ENCODE results near the gene TRMT112.
A peak's percentile ranks its signal among the peaks of the same experiment; 100 is the strongest.

The TRMT112 gene

DNA sequence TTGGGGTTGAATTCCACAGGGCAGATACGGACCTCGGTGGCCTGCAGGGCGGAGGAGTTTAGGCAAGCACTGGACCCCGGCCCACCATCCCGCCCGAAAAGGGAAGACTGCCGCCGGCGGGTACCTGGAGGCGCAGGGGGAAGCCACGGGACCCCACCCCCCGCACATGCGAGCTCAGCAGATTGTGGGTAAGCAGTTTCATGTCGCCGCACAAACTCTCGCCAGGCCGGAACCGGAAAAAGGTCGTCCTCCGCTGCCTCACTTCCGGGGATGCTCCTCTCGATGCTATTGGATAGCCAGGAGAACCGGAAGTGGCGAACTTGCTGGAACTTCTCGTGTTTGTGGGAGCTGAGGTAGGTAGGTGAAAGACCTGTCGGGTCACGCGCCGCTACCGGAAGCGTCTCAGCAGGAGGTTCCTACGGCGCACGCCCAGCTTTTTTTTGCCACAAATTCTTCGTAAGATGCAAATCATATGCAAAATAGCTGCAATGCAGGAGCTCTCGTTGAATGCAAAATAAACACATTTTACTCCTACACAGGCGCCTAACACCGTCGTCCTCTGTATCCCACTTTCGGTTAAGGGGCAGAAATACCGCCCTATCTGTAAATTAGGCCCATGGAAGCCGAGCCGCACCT is at the start of gene TRMT112:
Gene TRMT112 (minus strand): TSS at position 235 of the 636 bp plus-strand sequence. CDS start 33 bp downstream, at position 202.
- peak; percentile 96 for DNase-seq

DNA sequence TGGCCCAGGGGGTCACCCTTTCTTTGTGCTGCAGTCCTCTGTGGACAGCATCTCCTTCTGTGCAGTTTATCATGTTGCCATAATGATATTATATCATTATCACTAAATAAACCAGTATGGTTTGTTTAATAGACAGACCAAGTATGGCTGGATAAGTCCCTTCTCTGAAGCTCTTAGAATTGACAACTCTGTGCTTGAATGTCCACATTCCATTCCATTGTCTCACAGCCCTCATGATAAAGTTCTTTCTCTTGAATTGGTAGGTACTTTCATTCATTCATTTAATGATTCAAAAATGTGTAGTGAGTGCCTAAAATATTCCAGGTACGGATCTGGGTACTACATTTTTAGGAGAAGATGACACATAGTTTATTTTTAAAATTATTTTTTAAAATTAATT is 49.4 kb upstream of the TRMT112 start:
- no peak for DNase-seq

DNA sequence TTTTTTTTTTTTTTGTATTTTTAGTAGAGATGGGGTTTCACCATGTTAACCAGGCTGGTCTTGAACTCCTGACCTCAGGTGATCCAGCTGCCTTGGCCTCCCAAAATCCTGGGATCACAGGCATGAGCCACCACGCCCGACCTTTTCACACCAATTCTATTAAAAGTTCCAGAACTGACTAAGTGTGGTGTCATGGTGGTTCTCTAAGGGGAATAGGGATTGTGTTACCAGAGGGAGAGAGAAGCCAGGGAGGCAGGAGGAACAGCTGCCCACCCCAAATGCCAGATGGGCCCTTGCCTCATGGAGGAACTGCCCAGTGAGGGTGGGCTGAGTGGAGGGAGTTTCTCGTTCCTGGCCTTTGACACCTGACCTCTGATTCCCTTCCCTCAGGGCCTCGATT is 47.6 kb upstream of the TRMT112 start:
- no peak for DNase-seq

DNA sequence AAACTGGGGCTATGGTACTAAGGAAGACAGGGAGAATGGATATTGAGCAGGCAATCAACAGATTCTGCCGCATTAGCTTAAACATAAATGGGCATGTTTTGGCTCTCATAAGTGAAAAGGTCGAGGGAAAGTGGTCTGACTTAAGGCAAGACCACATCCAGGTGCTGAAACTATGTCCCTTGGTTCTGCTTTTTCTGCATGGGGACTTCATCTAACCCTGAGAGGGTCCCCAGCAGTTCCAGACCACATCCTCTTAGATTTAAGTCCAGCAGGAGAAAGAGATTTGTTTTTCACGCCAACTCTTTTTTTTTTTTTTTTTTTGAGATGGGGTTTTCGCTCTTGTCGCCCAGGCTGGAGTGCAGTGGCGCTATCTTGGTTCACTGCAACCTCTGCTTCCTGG is 47.1 kb upstream of the TRMT112 start:
- no peak for DNase-seq

DNA sequence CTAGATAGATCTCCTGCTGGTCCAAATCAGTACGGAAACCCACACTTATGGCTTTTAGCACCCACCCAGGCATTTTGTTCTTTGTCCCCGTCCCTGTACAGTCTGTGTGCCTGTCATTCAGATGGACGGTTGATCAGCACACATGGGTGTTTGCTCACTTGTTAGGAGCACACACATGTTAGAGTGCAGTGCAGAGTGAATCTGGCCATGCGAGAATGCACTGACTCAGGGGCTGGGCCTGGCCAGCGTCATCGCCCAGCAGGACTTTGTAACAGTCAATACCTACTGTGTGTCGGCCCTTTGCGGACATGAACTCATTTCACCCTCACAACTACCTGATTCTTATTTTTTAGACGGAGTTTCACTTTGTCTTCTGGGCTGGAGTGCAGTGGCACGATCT is 45.0 kb upstream of the TRMT112 start:
- no peak for DNase-seq

DNA sequence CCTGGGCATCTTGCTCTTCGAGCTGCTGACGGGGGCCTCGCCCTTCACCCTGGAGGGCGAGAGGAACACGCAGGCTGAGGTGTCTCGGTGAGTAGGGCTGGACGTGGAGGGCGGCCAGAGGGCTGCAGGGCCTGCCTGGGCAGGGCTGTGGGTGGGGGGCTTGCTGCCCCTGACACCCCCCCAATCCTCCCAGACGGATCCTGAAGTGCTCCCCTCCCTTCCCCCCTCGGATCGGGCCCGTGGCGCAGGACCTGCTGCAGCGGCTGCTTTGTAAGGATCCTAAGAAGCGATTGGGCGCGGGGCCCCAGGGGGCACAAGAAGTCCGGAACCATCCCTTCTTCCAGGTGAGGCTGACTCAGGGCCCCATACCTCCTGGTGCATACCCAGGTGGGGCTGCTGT is 44.3 kb upstream of the TRMT112 start:
- no peak for DNase-seq

DNA sequence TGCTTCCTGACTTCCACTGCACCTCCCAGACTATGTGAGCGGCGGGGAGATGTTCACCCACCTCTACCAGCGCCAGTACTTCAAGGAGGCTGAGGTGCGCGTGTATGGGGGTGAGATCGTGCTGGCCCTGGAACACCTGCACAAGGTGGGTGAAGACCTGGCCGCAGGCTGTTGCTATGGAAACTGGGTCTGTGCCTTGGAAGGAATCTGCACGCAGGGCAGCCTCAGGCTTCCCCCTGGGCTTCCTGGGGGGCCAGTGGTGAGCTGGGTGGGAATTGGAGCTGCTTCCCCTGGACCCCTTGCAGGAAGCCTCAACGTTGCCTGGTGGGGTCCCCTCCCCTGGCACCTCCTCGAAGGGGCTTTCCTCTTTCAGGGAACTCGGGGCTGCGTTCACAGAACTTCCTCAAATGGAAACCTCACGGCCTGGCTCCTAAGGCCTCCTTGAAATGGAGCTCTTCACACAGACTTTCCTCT is 43.1 kb upstream of the TRMT112 start:
- DNase-seq, result no peak

DNA sequence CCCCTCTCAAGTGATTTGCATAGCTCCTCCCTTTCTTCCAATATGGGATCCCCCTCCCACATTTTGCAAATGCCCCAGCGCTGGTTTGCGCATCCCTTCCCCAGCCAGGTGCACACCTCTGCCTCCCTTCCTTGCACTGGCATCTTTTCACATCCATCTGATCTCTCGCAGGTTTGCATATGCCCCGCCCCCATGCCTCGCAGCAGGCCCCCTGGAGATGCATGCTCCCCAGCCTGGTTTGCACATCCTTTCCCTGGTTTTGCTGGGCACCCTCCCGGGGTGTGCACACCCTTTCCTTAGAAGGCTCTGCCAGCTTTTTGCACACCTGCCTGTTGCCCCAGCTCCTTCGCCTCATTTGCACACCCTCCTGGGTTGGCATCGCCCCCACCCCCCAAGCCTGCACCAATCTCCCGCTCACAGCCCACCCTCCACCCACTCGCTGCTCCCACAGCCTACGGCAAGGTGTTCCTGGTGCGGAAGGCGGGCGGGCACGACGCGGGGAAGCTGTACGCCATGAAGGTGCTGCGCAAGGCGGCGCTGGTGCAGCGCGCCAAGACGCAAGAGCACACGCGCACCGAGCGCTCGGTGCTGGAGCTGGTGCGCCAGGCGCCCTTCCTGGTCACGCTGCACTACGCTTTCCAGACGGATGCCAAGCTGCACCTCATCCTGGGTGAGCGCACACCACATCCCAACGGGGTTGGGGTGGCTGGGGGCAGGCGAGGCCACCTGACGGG is 42.5 kb upstream of the TRMT112 start:
- peak; percentile 54 for DNase-seq

DNA sequence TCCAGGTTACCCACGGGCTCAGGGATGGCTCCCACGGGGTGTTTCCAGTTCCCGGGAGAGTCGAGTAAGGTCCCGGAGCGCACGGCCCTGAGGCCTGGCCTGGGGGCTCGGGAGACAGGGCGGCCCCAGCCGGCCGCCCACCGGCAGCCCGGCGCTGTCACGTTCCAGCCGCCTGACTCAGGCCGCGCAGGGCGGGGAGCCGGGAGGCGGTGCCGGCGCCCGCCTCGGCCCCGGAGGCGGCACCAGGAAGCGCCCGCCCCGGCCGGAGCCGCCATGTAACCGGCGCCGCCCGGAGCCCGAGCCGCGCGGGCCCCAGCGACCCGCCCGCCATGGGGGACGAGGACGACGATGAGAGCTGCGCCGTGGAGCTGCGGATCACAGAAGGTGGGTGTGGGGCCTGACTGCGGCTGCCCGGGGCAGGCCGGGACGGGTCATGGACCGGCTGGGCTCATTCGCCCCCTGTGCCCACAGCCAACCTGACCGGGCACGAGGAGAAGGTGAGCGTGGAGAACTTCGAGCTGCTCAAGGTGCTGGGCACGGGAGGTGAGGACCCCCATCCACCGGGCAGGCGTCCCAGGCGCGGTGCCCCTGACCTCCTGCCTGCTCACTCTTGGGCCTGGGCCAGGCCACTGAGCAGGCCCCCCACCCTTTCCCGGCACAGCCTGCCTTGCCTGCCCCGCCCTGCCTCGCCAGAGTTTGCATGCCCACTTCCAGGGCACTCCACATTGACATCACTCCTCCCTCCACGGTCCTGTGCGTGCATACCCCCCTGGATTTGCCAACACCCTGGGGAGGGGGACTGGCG is 41.8 kb upstream of the TRMT112 start, which contains the start of gene RPS6KA4:
Gene RPS6KA4 (plus strand): TSS at position 256 of the 805 bp plus-strand sequence. CDS start 74 bp downstream, at position 330.
- DNase-seq, result peak; percentile 70

DNA sequence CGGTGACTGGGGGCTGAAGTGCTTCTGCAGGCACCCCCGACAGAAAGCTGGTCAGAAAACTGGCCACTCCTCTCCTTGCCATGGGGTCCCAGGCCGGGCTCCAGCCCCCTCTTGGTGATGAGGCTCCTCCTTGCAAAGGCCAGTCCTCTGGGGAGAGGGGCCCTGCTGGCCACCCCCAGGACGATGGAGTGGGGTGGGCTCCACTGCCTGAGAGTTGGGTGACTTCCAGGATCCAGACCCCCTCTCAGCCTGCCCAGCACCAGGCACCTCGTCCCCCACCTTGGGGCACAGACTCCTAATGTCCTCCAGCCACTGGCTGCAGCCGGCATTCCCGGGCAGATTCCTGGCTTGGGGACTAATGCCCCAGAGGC is 41.2 kb upstream of the TRMT112 start:
- DNase-seq, result no peak

DNA sequence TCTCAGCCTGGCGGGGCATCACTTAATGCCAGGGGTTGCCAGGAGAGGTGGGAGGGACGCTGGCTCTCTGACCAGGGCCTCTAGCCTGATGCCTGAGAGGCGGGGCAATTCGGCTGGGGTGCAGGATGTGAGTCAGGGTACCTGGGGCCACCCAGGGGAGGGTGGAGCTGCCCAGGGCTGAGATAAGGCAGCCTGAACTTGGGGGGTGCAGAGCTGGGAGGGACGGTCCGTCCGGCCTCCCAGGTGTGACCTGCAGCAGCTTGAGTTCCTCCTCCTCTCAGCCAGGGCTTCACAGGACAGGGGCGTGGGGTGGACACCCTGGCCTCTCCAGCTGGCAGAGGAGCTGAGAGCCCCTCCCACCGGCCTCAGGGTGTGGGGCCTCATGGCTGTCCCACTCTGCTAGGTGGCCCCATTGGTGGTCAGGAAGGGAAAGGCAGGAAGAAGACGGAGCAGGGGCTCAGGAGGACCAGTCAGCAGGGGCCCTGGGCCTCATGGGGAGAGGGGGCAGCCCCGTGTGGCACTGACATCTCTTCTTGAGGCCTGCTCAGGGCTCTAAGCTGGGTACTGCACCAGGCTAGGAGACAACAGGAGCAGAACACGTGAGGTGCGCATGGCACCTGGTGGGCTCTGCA is 40.7 kb upstream of the TRMT112 start:
- DNase-seq, result peak; percentile 71

DNA sequence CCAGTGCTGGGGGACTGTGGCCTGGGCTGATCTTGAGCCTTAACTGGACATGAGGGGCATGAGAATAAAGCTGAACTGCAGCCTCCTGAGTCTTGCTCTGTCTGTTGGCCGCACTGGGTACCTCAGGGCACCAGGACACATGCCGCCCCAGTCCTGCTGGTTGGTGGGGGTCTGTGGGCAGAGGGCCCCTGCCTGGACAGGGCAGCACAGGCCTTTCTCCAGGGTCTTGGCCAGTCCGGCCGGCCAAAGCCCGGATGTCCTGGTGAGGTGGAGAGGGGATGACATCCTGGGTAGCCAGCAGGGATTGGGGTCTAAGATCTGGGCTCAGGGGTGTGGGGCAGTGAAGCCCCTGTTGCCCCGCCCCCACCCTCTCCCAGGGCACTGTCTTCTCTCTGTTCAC is 40.1 kb upstream of the TRMT112 start:
- DNase-seq, result no peak

DNA sequence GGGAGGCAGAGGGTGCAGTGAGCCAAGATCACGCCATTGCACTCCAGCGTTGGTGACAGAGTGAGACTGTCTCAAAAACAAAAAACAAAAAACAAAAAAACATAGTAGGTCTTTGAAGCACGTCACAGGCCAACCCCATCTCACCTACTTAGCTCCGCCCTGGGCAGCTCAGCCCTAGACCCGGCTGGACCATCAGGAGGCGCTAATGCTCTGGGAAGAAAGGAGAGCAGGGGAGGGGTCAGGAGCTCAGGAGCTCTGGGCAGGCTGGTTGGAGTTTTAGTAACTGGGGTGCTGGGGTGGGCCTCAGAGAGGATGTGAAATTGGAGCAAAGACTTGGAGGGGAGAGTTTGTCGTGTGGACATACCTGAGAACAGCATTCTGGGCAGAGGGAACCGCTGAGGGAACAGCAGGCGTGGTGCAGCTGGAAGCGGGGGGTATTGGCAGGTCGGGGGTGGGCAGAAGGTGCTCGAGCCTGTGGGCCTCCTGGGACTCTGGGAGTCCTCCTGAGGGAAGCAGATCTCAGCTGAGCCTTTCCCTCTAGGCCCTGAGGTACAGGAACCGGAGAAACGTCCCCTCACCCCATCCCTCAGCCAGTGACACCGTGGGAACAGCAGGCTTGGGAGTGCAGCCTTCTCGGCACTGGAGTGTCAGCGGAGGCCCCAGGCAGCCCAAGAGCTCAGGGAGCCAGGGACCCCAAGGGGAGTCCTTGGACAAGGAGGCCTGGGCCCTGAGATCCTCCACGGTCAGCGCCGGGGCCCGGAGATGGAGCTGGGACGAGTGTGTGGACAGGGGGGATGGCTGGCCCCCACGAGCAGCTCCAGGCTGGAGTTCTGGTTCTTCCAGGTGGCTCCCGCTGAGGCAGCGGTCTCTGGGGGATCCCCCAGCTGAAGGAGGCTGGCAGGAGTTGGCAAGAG is 39.4 kb upstream of the TRMT112 start:
- peak; percentile 26 for DNase-seq

DNA sequence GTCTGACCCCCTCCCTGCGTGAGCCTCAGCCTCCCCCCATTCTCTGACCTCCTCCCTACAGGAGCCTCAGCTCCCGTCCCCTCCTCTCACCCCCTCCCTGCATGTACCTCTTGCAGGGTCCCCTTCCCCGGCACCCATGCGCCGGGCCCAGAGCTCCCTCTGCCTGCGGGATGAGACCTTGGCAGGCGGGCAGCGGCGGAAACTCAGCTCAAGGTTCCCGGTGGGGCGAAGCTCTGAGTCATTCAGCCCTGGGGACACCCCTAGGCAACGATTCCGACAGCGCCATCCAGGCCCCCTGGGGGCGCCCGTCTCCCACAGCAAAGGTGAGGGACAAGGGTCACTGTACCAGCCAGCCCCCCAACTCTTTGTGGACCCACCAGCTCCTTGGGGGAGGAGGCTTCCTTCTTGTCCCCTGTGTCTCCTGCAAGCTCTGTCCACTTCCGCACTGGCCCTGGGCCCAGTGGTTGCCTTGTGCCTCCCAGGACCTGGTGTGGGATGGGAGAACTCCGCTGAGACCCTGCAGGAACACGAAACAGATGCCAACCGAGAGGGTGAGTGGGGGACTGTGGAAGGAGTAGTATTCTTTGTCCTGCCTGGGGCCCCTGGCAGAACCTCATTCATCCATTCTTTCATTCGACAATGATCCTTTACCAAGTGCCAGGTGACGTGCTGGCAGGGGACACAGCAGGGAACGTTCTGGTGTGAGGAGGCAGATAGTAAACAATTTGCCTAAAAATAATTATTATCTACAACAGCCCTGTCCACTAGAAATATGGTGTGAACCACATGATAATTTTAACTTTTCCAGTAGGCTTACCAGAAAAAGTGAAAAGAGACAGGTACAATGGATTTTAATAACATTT is 38.0 kb upstream of the TRMT112 start:
- peak; percentile 60 for DNase-seq

DNA sequence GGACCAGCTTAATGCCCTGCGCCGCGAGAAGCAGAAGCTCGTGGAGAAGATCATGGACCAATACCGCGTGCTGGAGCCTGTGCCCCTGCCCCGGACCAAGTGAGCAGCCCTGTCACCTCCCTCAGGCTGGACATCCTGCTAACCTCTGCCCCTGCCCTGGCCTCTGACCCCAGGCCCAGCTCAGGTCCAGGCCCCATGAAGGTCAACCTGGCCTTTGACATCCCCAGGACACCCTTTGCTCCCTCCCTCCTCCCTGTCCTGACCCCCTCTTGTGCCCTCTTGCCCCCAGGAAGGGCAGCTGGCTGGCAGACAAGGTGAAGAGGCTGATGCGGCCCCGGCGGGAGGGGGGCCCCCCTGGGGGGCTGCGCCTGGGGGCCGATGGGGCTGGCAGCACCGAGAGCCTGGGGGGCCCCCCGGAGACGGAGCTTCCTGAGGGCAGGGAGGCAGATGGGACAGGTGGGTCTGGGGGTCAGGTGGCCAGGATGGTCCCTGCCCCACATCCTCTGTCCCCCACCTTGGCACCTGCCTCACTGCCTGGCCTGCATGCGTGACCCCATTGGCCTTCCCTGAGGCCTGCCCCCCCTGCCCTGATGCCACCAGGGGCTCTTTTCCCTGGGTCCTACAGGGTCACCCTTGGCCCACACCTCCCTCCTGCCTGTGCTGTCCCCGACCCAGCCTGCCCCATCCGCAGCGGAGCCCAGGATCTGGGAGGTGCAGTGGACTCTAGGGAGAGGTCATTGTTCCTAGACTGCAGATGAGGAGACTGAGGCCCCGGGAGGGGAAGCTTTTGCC is 36.6 kb upstream of the TRMT112 start:
- DNase-seq, result no peak

DNA sequence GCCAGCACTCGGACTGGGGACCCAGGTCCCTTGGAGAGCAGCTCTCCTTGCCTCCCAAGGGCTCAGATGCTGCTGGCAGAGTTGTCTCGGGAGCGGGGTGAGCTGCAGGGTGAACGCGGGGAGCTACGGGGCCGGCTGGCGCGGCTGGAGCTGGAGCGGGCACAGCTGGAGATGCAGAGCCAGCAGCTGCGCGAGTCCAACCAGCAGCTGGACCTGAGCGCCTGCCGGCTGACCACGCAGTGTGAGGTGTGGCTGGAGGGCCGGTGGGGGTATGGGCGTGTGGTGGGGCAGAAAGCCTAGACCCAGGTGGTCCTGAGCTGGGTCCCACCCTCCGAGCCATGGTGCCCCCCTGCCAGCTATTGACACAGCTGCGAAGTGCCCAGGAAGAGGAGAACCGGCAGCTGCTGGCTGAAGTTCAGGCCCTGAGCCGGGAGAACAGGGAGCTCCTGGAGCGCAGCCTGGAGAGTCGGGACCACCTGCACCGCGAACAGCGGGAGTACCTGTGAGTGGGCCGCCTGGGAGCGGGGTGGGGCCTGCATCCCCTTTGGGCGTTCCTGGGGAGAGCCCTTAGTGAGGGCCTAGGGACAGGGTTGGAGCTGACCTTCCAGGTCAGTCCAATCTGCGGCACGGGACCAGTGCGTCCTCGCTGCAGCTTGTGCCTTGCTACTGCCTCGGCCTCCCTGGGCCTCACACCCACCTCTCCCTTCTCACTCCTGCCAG is 35.8 kb upstream of the TRMT112 start:
- DNase-seq, result no peak

DNA sequence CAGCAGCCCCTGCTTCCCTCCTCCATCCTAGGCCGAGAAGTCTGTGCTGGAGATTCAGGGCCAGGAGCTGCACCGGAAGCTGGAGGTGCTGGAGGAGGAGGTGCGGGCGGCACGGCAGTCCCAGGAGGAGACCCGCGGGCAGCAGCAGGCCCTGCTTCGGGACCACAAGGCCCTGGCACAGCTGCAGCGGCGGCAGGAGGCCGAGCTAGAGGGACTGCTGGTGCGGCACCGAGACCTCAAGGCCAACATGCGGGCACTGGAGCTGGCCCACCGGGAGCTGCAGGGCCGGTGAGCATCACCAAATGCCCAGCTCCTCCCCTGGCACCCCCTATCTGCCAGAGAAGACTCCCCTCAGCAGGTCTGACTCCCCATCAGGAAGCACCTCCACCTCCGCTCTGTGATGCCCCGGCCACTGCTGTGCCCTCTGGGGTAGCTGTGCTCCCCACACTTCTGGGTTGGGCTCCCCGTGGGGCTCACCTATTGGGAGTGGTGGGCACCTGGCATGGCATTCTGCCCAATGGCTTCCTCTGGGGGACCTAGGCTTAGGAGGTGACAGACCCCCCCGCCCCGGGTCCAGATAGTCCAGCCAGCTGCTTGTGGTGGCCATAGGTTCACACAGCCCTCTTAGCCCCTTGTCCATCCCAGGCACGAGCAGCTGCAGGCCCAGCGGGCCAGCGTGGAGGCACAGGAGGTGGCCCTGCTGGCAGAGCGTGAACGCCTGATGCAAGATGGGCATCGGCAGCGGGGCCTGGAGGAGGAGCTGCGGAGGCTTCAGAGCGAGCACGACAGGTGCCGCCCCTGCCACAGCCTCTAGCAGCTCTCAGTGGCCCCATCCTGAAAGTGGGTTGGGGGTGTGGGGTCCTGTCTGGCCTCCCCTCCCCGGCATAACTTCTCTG is 35.0 kb upstream of the TRMT112 start:
- no peak for DNase-seq

DNA sequence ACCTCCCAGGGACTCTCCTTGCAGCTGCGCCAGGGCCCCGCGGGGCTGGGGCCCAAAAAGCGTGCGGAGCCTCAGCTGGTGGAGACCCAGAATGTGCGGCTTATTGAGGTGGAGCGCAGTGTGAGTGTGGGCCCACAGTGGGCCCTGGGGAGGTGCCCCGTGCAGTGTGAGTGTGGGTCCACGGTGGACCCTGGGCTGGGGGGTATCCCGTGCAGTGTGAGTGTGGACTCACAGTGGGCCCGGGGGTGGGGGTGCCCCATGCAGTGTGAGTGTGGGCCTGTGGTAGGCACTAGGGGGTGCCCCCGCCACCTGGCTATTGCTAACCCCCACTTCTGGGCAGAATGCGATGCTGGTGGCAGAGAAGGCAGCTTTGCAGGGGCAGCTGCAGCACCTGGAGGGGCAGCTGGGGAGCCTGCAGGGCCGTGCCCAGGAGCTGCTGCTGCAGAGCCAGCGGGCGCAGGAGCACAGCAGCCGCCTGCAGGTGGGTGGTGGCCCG is 33.8 kb upstream of the TRMT112 start:
- DNase-seq, result no peak

Data from CD4-positive, alpha-beta T cell treated with Interleukin-17A for 4 hours (primary cell).